ENCODE data around the gene TASP1. TPM values are rescaled to one million over a fixed set of nuclear protein-coding genes. Genes with fewer than 3 reads are reported as not detected.

TASP1 gene
- total RNA-seq, 1 experiment from 2014 or later, result 9.5 TPM

- H3K23me2 ChIP-seq (ENCODE audit: insufficient read length, low read depth, low read length, poor library complexity, severe bottlenecking), result no peaks in the 10 kb centered on the region
- Mint-ChIP-seq H3K27me3 (ENCODE audit: low read depth) (no peaks in the 10 kb centered on the region), H3K4me3 (no peak overlapping the region), H3K27ac (no peak overlapping the region; a peak in 1 of 7 replicates), H3K9me3 (peaks cover 9 to 13% of the 10 kb centered on the region in 2 experiments; a peak in 4 of 5 replicates), H3K4me1 (no peaks in the 10 kb centered on the region), H3K36me3 (ENCODE audit: insufficient read depth in 1 of 3, low read depth in 3 of 3) (peaks cover 0 to 14% (median 6%) of the 10 kb centered on the region in 3 experiments; a peak in 5 of 7 replicates)
- no peak overlapping the region for H3K56ac ChIP-seq (ENCODE audit: insufficient read length, low read depth, low read length)
- H3K27ac ChIP-seq (ENCODE audit: insufficient read length, low read depth, low read length), result no peak overlapping the region
- no peak overlapping the region for H3K4me2 ChIP-seq (ENCODE audit: insufficient read depth, insufficient read length, low read length)
- no CpG with 5 or more reads among the region's 2 CpGs for WGBS (ENCODE audit: extremely low coverage, insufficient read length, low lambda C conversion rate)
- H2BK15ac ChIP-seq (ENCODE audit: low read depth, low read length), result no peak overlapping the region
- TF ChIP-seq CTCF (conservative IDR thresholded peaks at IDR 0.05), result no peak
- no peak overlapping the region for H4K8ac ChIP-seq (replicated peaks; ENCODE audit: insufficient read length, low read depth, low read length)
- H3K4ac ChIP-seq (ENCODE audit: low read depth, low read length), result no peak overlapping the region
- H4K20me1 ChIP-seq (ENCODE audit: control insufficient read depth, insufficient read depth, insufficient read length), result no peaks in the 10 kb centered on the region
- no peaks in the 10 kb centered on the region for H3K79me1 ChIP-seq (ENCODE audit: insufficient read depth, low read depth, low read length, poor library complexity, severe bottlenecking)
- no peak overlapping the region for H3T11ph ChIP-seq (ENCODE audit: low read length)
- H2BK20ac ChIP-seq (ENCODE audit: low read depth, low read length, poor library complexity, severe bottlenecking), result no peak overlapping the region
- H4K91ac ChIP-seq (ENCODE audit: insufficient read length, low read depth, low read length), result no peak overlapping the region
- H3K23ac ChIP-seq (ENCODE audit: insufficient read length, low read depth, low read length), result no peak overlapping the region
- H3K18ac ChIP-seq (ENCODE audit: insufficient read length, low read depth, low read length), result no peak overlapping the region
- no peak overlapping the region for H4K5ac ChIP-seq (ENCODE audit: insufficient read length, low read depth, low read length)
- no peaks in the 10 kb centered on the region for H3K9me3 ChIP-seq (ENCODE audit: control insufficient read depth, low read depth, low read length)
- no peak overlapping the region for H2BK12ac ChIP-seq (ENCODE audit: insufficient read length, low read depth, low read length)
- no peak overlapping the region for H2BK120ac ChIP-seq (ENCODE audit: low read depth, low read length, poor library complexity, severe bottlenecking)
- H2AFZ ChIP-seq (ENCODE audit: low read length), result no peak overlapping the region
- no peaks in the 10 kb centered on the region for H3K27me3 ChIP-seq (ENCODE audit: insufficient read depth, low read length)
- H3K79me2 ChIP-seq (ENCODE audit: insufficient read depth, low read length), result no peaks in the 10 kb centered on the region
- H3K4me1 ChIP-seq (ENCODE audit: insufficient read depth, low read length), result no peaks in the 10 kb centered on the region
- H3K14ac ChIP-seq (ENCODE audit: insufficient read depth, low read length), result no peak overlapping the region
- no peak for DNase-seq
- H2AK5ac ChIP-seq (ENCODE audit: insufficient read length, low read length), result no peak overlapping the region
- no peak overlapping the region for H2BK5ac ChIP-seq (ENCODE audit: insufficient read length, low read length)
- no peak overlapping the region for H3K9ac ChIP-seq (ENCODE audit: extremely low read depth, insufficient read length, low read length)
Observed at GRCh38 chr20:13443690-13444089, 195.0 kb downstream of the TASP1 start.

Data from H9 (cell line).